GM12892 (cell line): Measurements from ENCODE around the gene ZIC4.

Source experiments
- POLR2A ChIP-seq: IDR thresholded peaks from 2 replicates; pipeline ENCODE4 v1.6.1; 2011; ENCODE audit warnings: low read depth, low read length, control low read depth
- POLR2AphosphoS5 ChIP-seq: IDR thresholded peaks from 2 replicates; pipeline ENCODE4 v1.6.1; 2011; ENCODE audit warnings: low read depth, low read length, control low read depth

- TF ChIP-seq POLR2A (no peak), POLR2AphosphoS5 (no peak)
These were observed 35.2 kb downstream of the ZIC4 start for GRCh38 chr3:147371140-147371539.
